ENCODE data around the gene CAMK2A. TPM values are rescaled to one million over a fixed set of nuclear protein-coding genes. Genes with fewer than 3 reads are reported as not detected.

Gene CAMK2A
- total and polyA plus RNA-seq, 2 experiments from 2014 or later, result 0.18 TPM; not detected in 1

- TF ChIP-seq ZNF462 (CRISPR knock-in tag; IDR thresholded peaks at IDR 0.05), result no peak
- TF ChIP-seq NANOG (IDR thresholded peaks at IDR 0.05; ENCODE audit: borderline replicate concordance), result no peak
- TF ChIP-seq EZH2phosphoT487 (IDR thresholded peaks at IDR 0.05; ENCODE audit: unreplicated experiment), result no peak
- TF ChIP-seq POLR2AphosphoS5 (IDR thresholded peaks at IDR 0.05; ENCODE audit: low read depth), result no peak
Observed at GRCh38 chr5:150203832-150204589, 85.6 kb downstream of the CAMK2A start (continued).

GRCh38 chr5:150202501-150202900 is 87.1 kb downstream of the CAMK2A start:
- Mint-ChIP-seq H3K9me3 (no peaks in the 10 kb centered on the region), H3K27me3 (ENCODE audit: insufficient read depth, low read depth, poor library complexity) (peaks cover 5% of the 10 kb centered on the region), H3K4me3 (no peak overlapping the region), H3K4me1 (peaks cover 7% of the 10 kb centered on the region), H3K36me3 (ENCODE audit: low read depth) (no peaks in the 10 kb centered on the region), H3K27ac (no peak overlapping the region)
- Histone ChIP-seq H4K20me1 (replicated peaks; ENCODE audit: insufficient read depth) (no peaks in the 10 kb centered on the region), H3K36me3 (ENCODE audit: insufficient read depth) (no peaks in the 10 kb centered on the region), H3K27ac (ENCODE audit: low read depth) (no peak overlapping the region), H3K4me3 (no peak overlapping the region), H3K4me2 (no peak overlapping the region), H3K4me1 (ENCODE audit: insufficient read depth) (no peaks in the 10 kb centered on the region; the same call in 1 of the 2 replicates), H3K9me2 (ENCODE audit: insufficient read depth) (no peaks in the 10 kb centered on the region), H3F3A (replicated peaks; ENCODE audit: low read depth) (no peaks in the 10 kb centered on the region), H3K79me2 (replicated peaks; ENCODE audit: insufficient read depth) (no peaks in the 10 kb centered on the region), H2AFZ (no peak overlapping the region), H3K27me3 (ENCODE audit: insufficient read depth) (no peaks in the 10 kb centered on the region)
- ATAC-seq (no peak), DNase-seq (ENCODE audit: low spot score) (no peak)
- TF ChIP-seq ZNF114 (CRISPR knock-in tag; IDR thresholded peaks at IDR 0.05) (no peak), CTCF (conservative IDR thresholded peaks at IDR 0.05; ENCODE audit: low read depth in 2 of 2) (no peak), POLR2AphosphoS5 (IDR thresholded peaks at IDR 0.05; ENCODE audit: low read depth) (no peak), STAT1 (IDR thresholded peaks at IDR 0.05; ENCODE audit: unreplicated experiment) (no peak), ZNF331 (CRISPR knock-in tag; IDR thresholded peaks at IDR 0.05; ENCODE audit: low read depth) (no peak), ETS1 (IDR thresholded peaks at IDR 0.05) (no peak), NANOG (IDR thresholded peaks at IDR 0.05; ENCODE audit: borderline replicate concordance) (no peak), JUNB (IDR thresholded peaks at IDR 0.05; ENCODE audit: unreplicated experiment) (no peak), REST (IDR thresholded peaks at IDR 0.05; ENCODE audit: unreplicated experiment) (no peak)
